GM18867 (cell line): ENCODE measurements around the gene IL27RA.

ENCODE experiments used
- ATAC-seq: cut with Tn5 transposase; IDR thresholded peaks from one replicate; pipeline ENCODE4 v1.9.1; 2021; ENCODE audit warnings: mild to moderate bottlenecking, moderate library complexity; ENCODE audit not compliant: unreplicated experiment

The IL27RA gene

GRCh38 chr19:14082675-14082960 is 51.1 kb downstream of the IL27RA start:
- ATAC-seq, result no peak

- no peak for ATAC-seq
Measured at GRCh38 chr19:14085309-14085995, 53.9 kb downstream of the IL27RA start, which contains the start of gene C19orf67. Gene C19orf67 (minus strand): TSS chr19:14085783. CDS start chr19:14085627, 156 bp downstream.

- no peak for ATAC-seq
Measured at GRCh38 chr19:14086098-14086497, 54.5 kb downstream of the IL27RA start.

GRCh38 chr19:14088634-14089411 is 57.3 kb downstream of the IL27RA start:
- ATAC-seq, result no peak

- ATAC-seq, result no peak
Measured at GRCh38 chr19:14089412-14089661, 57.8 kb downstream of the IL27RA start.

GRCh38 chr19:14089662-14090508 is 58.3 kb downstream of the IL27RA start:
- ATAC-seq, result peak; percentile 20

GRCh38 chr19:14090509-14091080 is 59.0 kb downstream of the IL27RA start, which contains the start of gene SAMD1:
Gene SAMD1 (minus strand): TSS chr19:14090751.
- peak; percentile 32 for ATAC-seq

- ATAC-seq, result peak; percentile 60
Measured at GRCh38 chr19:14091081-14091812, 59.7 kb downstream of the IL27RA start.

- peak; percentile 2 for ATAC-seq
Measured at GRCh38 chr19:14091813-14092462, 60.4 kb downstream of the IL27RA start.

GRCh38 chr19:14093117-14093823 is 61.7 kb downstream of the IL27RA start:
- no peak for ATAC-seq

- no peak for ATAC-seq
Measured at GRCh38 chr19:14094854-14095253, 63.3 kb downstream of the IL27RA start.

GRCh38 chr19:14096272-14096992 is 64.9 kb downstream of the IL27RA start:
- no peak for ATAC-seq

GRCh38 chr19:14097532-14098151 is 66.1 kb downstream of the IL27RA start:
- no peak for ATAC-seq

GRCh38 chr19:14101003-14101545 is 69.5 kb downstream of the IL27RA start:
- no peak for ATAC-seq

- ATAC-seq, result no peak
Measured at GRCh38 chr19:14102102-14102696, 70.6 kb downstream of the IL27RA start.

- no peak for ATAC-seq
Measured at GRCh38 chr19:14102756-14103155, 71.2 kb downstream of the IL27RA start.
